ENCODE measurements around the gene CEBPE. TPM values are rescaled to one million over a fixed set of nuclear protein-coding genes. Genes with fewer than 3 reads are reported as not detected.

Gene CEBPE
- total RNA-seq, 1 donor from 2014 or later: 0.20 TPM

GRCh38 chr14:23122086-23122485 is 3.0 kb upstream of the CEBPE start:
- Mint-ChIP-seq H3K36me3 (ENCODE audit: low read depth) (no peaks in the 10 kb centered on the region), H3K4me3 (no peak overlapping the region), H3K27ac (peak overlapping the region; percentile 89), H3K9me3 (no peaks in the 10 kb centered on the region), H3K27me3 (no peaks in the 10 kb centered on the region), H3K4me1 (peaks cover 36% of the 10 kb centered on the region)
- DNase-seq (no peak), ATAC-seq (ENCODE audit: low read depth) (no peak)
- intact Hi-C loops (cut with micrococcal nuclease): loop anchor here (5.0 to 10.0 kb wide), 2 partner anchors 343 to 435 kb away; partner anchors contain the start of genes NGDN and THTPA
- no peak for TF ChIP-seq CTCF (IDR thresholded peaks at IDR 0.05)
- CTCF ChIA-PET: interaction anchor here (1.0 to 5.2 kb wide), 8 partner anchors 8 to 436 kb away, joined by 3 to 162 read pairs (median 14); partner anchors contain the start of genes PABPN1 and SLC7A8
- POLR2A ChIA-PET: interaction anchor here (1.9 to 5.6 kb wide), 3 partner anchors 27 to 199 kb away, joined by 7 to 50 read pairs (median 18); partner anchors contain the start of genes ACIN1, C14orf119 and PABPN1

- no peak for TF ChIP-seq CTCF (IDR thresholded peaks at IDR 0.05)
- H3K27me3 Mint-ChIP-seq: no peaks in the 10 kb centered on the region
- no peaks in the 10 kb centered on the region for H3K9me3 Mint-ChIP-seq
- peak overlapping the region; percentile 89 for H3K27ac Mint-ChIP-seq
- peak; percentile 25 for DNase-seq
- POLR2A ChIA-PET: interaction anchor here (0.6 to 5.6 kb wide), 7 partner anchors 8 to 330 kb away, joined by 3 to 50 read pairs (median 7); partner anchors contain the start of genes ACIN1, C14orf119 and PABPN1
- peak; percentile 50 for ATAC-seq (ENCODE audit: low read depth)
- H3K4me1 Mint-ChIP-seq: peaks cover 36% of the 10 kb centered on the region
- no peaks in the 10 kb centered on the region for H3K36me3 Mint-ChIP-seq (ENCODE audit: low read depth)
- CTCF ChIA-PET: interaction anchor here (0.7 to 5.2 kb wide), 23 partner anchors 9 to 437 kb away, joined by 3 to 162 read pairs (median 6); partner anchors contain the start of genes HOMEZ, PABPN1 and SLC7A8
- intact Hi-C loops (cut with micrococcal nuclease): loop anchor here (1.0 to 10.0 kb wide), 3 partner anchors 174 to 436 kb away; partner anchors contain the start of genes NGDN and THTPA
- H3K4me3 Mint-ChIP-seq: peak overlapping the region; percentile 67
Observed at GRCh38 chr14:23121361-23121771, 2.3 kb upstream of the CEBPE start.

- POLR2A ChIA-PET: interaction anchor here (0.6 to 5.6 kb wide), 8 partner anchors 9 to 976 kb away, joined by 3 to 50 read pairs (median 6); partner anchors contain the start of genes ACIN1, C14orf119 and PABPN1
- Mint-ChIP-seq H3K27ac (peak overlapping the region; percentile 89), H3K9me3 (no peaks in the 10 kb centered on the region), H3K27me3 (no peaks in the 10 kb centered on the region), H3K36me3 (ENCODE audit: low read depth) (no peaks in the 10 kb centered on the region), H3K4me1 (peaks cover 36% of the 10 kb centered on the region), H3K4me3 (peak overlapping the region; percentile 67)
- CTCF ChIA-PET: interaction anchor here (0.6 to 5.2 kb wide), 34 partner anchors 8 to 438 kb away, joined by 3 to 162 read pairs (median 4); partner anchors contain the start of genes ACIN1, C14orf119, HOMEZ and IL25
- TF ChIP-seq CTCF (IDR thresholded peaks at IDR 0.05): peak; percentile 84
- peak; percentile 67 for DNase-seq
- intact Hi-C loops (cut with micrococcal nuclease): loop anchor here (1.0 to 10.0 kb wide), 10 partner anchors 25 to 437 kb away; partner anchors contain the start of genes ACIN1, C14orf119, NGDN and PABPN1
- ATAC-seq (ENCODE audit: low read depth): peak; percentile 87
Observed at GRCh38 chr14:23120541-23121251, 1.6 kb upstream of the CEBPE start.

GRCh38 chr14:23119363-23120327 is 590 bp upstream of the CEBPE start:
- POLR2A ChIA-PET: interaction anchor here (1.0 to 5.6 kb wide), 5 partner anchors 25 to 436 kb away, joined by 3 to 50 read pairs (median 12); partner anchors contain the start of genes ACIN1, C14orf119, PABPN1 and SLC7A8
- TF ChIP-seq CTCF (IDR thresholded peaks at IDR 0.05): no peak
- DNase-seq (peak; percentile 30), ATAC-seq (ENCODE audit: low read depth) (peak; percentile 59)
- no peaks in the 10 kb centered on the region for H3K36me3 Mint-ChIP-seq (ENCODE audit: low read depth)
- peaks cover 36% of the 10 kb centered on the region for H3K4me1 Mint-ChIP-seq
- intact Hi-C loops (cut with micrococcal nuclease): loop anchor here (1.0 to 10.0 kb wide), 9 partner anchors 24 to 438 kb away; partner anchors contain the start of genes ACIN1, C14orf119, NGDN and PABPN1
- CTCF ChIA-PET: interaction anchor here (0.6 to 5.2 kb wide), 11 partner anchors 10 to 260 kb away, joined by 3 to 162 read pairs (median 9); partner anchors contain the start of genes ACIN1, C14orf119, PABPN1 and SLC7A8
- H3K27me3 Mint-ChIP-seq: peaks cover 4% of the 10 kb centered on the region
- H3K4me3 Mint-ChIP-seq: peak overlapping the region; percentile 25
- peak overlapping the region; percentile 89 for H3K27ac Mint-ChIP-seq
- H3K9me3 Mint-ChIP-seq: no peaks in the 10 kb centered on the region

Data from activated B cell treated with CpG ODN at 0.5 μM for 24 hours (primary cell).